Measurements from ENCODE around the gene SEMG2. TPM values are rescaled to one million over a fixed set of nuclear protein-coding genes. Genes with fewer than 3 reads are reported as not detected.
A peak's percentile ranks its signal among the peaks of the same experiment; 100 is the strongest.

The SEMG2 gene
- total and polyA plus RNA-seq, 5 donors = not detected

DNA sequence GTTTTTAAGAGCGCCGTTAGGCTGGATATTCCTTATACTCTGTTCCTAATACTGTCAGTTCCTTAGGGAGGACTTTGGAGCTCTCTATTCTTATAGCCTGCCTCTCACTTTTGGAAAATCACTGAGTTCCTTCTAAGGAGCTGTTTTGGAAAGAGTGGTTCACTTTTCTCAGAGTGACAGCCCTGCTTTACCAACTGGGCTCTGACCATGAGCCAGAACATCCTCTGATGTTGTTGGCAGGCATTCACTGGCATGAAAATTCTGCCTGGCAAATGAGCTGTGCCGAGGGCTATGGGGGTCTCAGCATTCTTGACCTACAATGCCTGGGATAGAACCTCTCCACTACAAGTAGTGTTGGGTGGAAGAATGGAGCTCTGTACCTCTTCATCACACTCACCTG is 29.2 kb upstream of the SEMG2 start:
- H3K27ac ChIP-seq (ENCODE audit: low read length) = no peak overlapping the region
- no peak overlapping the region for H3K4me3 ChIP-seq (ENCODE audit: low read length)
- no peaks in the 10 kb centered on the region for H3K9me3 ChIP-seq (ENCODE audit: control insufficient read depth, low read length)
- H3K4me1 ChIP-seq (ENCODE audit: control insufficient read depth, insufficient read depth, low read length) = peaks cover 2% of the 10 kb centered on the region
- 89% methylated on average over 3 of the region's 3 CpGs for WGBS
- DNase-seq (no peak), ATAC-seq (no peak)
- intact Hi-C loops (cut with DNase I) = no loop called here
- H3K27me3 ChIP-seq (ENCODE audit: control insufficient read depth, insufficient read depth) = no peaks in the 10 kb centered on the region

DNA sequence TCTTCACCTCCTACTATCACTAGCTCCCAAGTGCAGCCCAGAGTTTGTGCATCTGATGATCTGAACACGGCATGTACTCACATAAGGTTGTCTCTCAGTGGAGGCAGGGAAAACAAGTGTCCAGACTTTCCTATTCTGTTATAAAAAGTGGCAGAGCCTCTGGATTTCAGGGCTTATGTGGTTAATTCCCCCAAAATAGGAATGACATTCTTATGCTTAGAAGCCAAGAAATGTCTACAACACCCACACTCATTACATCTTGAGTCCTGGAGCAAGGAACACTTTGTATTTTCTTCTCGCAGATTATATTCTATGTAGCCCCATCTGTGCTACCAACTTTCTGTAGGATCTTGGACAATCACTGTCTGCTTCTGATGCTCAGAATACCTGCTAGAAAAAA is 27.8 kb upstream of the SEMG2 start:
- Histone ChIP-seq H3K4me1 (ENCODE audit: control insufficient read depth, insufficient read depth, low read length) (peaks cover 2% of the 10 kb centered on the region), H3K4me3 (ENCODE audit: low read length) (no peak overlapping the region), H3K27ac (ENCODE audit: low read length) (no peak overlapping the region), H3K27me3 (ENCODE audit: control insufficient read depth, insufficient read depth) (no peaks in the 10 kb centered on the region), H3K9me3 (ENCODE audit: control insufficient read depth, low read length) (no peaks in the 10 kb centered on the region)
- ATAC-seq (no peak), DNase-seq (no peak)
- intact Hi-C loops (cut with DNase I) = no loop called here
- WGBS = 85% methylated on average over 2 of the region's 2 CpGs

DNA sequence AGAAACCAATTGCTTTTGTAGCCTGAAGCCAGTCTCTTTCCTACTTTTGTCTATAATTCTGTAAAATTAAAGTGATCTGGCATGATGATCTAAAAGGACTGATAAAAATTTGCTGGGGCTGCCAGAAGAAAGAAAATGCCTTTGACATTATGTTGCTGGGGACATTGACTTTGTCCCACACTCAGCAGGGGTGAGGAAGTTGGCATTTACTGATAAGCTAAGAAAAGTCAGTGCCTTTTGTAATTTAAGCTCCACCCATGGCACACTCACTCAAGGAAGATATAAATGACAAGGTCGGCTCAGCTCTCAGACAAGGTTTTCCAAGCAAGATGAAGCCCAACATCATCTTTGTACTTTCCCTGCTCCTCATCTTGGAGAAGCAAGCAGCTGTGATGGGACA is 14.4 kb upstream of the SEMG2 start, which contains the start of gene SEMG1:
Gene SEMG1 (plus strand): TSS at position 309 of the 400 bp plus-strand sequence. CDS start 21 bp downstream, at position 330.
- DNase-seq (no peak), ATAC-seq (no peak)
- no peak within 1 kb of the TSS for H3K27ac ChIP-seq (ENCODE audit: low read length)
- no peaks in the 10 kb centered on the region for H3K27me3 ChIP-seq (ENCODE audit: control insufficient read depth, insufficient read depth)
- 17% methylated on average over 1 of the region's 1 CpG for WGBS
- H3K4me3 ChIP-seq (ENCODE audit: low read length) = no peak within 1 kb of the TSS
- H3K9me3 ChIP-seq (ENCODE audit: control insufficient read depth, low read length) = no peaks in the 10 kb centered on the region
- no peaks in the 10 kb centered on the region for H3K4me1 ChIP-seq (ENCODE audit: control insufficient read depth, insufficient read depth, low read length)
- intact Hi-C loops (cut with DNase I) = no loop called here

DNA sequence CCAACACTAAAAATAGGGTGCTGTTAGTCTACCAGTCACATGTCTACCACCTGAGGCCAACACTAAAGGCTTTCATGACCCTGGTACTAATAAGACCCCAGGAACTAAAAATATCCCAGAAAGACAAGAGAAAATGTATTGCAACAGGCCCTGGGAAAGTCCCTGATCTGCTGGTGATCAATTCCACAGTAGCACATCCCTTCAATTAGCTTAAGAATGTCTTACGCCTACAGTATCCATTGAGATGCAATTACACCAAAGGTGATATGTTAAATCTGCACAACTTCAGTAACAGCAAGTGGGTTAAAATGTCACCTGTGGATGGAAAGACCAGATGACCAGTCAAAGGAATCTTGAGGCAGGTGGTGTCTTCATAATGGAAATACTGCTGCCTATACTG is 11.2 kb upstream of the SEMG2 start:
- 93% methylated on average over 1 of the region's 1 CpG for WGBS
- no peak for ATAC-seq
- no peaks in the 10 kb centered on the region for H3K4me1 ChIP-seq (ENCODE audit: control insufficient read depth, insufficient read depth, low read length)
- no peak overlapping the region for H3K4me3 ChIP-seq (ENCODE audit: low read length)
- no peak for DNase-seq
- H3K27me3 ChIP-seq (ENCODE audit: control insufficient read depth, insufficient read depth) = no peaks in the 10 kb centered on the region
- intact Hi-C loops (cut with DNase I) = no loop called here
- H3K9me3 ChIP-seq (ENCODE audit: control insufficient read depth, low read length) = no peaks in the 10 kb centered on the region
- H3K27ac ChIP-seq (ENCODE audit: low read length) = no peak overlapping the region

GRCh38 chr20:45211569-45212474 is 9.4 kb upstream of the SEMG2 start:
- intact Hi-C loops (cut with DNase I) = no loop called here
- H3K27ac ChIP-seq (ENCODE audit: low read length) = no peak overlapping the region

GRCh38 chr20:45212836-45213235 is 8.3 kb upstream of the SEMG2 start:
- DNase-seq = no peak
- H3K27me3 ChIP-seq (ENCODE audit: control insufficient read depth, insufficient read depth) = no peaks in the 10 kb centered on the region
- H3K4me3 ChIP-seq (ENCODE audit: low read length) = no peak overlapping the region
- intact Hi-C loops (cut with DNase I) = no loop called here
- no peak overlapping the region for H3K27ac ChIP-seq (ENCODE audit: low read length)
- 84% methylated on average over 3 of the region's 3 CpGs for WGBS
- no peak for ATAC-seq
- H3K4me1 ChIP-seq (ENCODE audit: control insufficient read depth, insufficient read depth, low read length) = no peaks in the 10 kb centered on the region
- H3K9me3 ChIP-seq (ENCODE audit: control insufficient read depth, low read length) = no peaks in the 10 kb centered on the region

More at GRCh38 chr20:45211569-45212474, 9.4 kb upstream of the SEMG2 start:
- no peak for DNase-seq
- no peak for ATAC-seq
- Histone ChIP-seq H3K9me3 (ENCODE audit: control insufficient read depth, low read length) (no peaks in the 10 kb centered on the region), H3K4me1 (ENCODE audit: control insufficient read depth, insufficient read depth, low read length) (no peaks in the 10 kb centered on the region), H3K4me3 (ENCODE audit: low read length) (no peak overlapping the region), H3K27me3 (ENCODE audit: control insufficient read depth, insufficient read depth) (no peaks in the 10 kb centered on the region)

GRCh38 chr20:45218124-45218523 is 3.0 kb upstream of the SEMG2 start:
- DNase-seq = no peak
- no peaks in the 10 kb centered on the region for H3K9me3 ChIP-seq (ENCODE audit: control insufficient read depth, low read length)
- no peak overlapping the region for H3K4me3 ChIP-seq (ENCODE audit: low read length)
- no peaks in the 10 kb centered on the region for H3K27me3 ChIP-seq (ENCODE audit: control insufficient read depth, insufficient read depth)
- no peaks in the 10 kb centered on the region for H3K4me1 ChIP-seq (ENCODE audit: control insufficient read depth, insufficient read depth, low read length)
- intact Hi-C loops (cut with DNase I) = no loop called here
- H3K27ac ChIP-seq (ENCODE audit: low read length) = no peak overlapping the region
- no peak for ATAC-seq
- 71% methylated on average over 4 of the region's 4 CpGs for WGBS

DNA sequence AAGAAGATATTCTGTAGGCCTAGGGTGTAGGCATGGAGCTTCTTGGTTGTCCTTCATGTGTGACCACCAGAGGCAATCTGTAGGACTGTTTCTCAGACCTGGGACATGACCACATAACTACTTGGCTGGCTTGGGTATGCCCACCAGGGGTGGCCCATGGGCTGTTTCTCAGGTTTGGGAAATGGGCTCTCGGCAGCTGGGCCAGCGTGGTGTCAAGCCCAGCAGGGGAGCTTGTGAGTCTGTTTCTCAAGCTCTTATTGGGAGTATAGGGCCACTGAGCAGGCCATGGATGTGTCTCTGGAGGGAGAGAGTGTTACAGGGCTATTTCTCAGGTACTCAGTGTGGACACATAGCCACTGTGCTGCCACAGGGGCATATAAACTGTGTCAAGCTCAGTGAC is 2.5 kb upstream of the SEMG2 start:
- H3K27me3 ChIP-seq (ENCODE audit: control insufficient read depth, insufficient read depth) = peaks cover 2% of the 10 kb centered on the region
- H3K4me3 ChIP-seq (ENCODE audit: low read length) = no peak overlapping the region
- no peaks in the 10 kb centered on the region for H3K4me1 ChIP-seq (ENCODE audit: control insufficient read depth, insufficient read depth, low read length)
- DNase-seq (no peak), ATAC-seq (no peak)
- H3K9me3 ChIP-seq (ENCODE audit: control insufficient read depth, low read length) = no peaks in the 10 kb centered on the region
- H3K27ac ChIP-seq (ENCODE audit: low read length) = no peak overlapping the region
- intact Hi-C loops (cut with DNase I) = no loop called here
- WGBS = 76% methylated on average over 2 of the region's 2 CpGs

- no peak overlapping the region for H3K27ac ChIP-seq (ENCODE audit: low read length)
- no peak overlapping the region for H3K4me3 ChIP-seq (ENCODE audit: low read length)
- intact Hi-C loops (cut with DNase I) = no loop called here
- H3K9me3 ChIP-seq (ENCODE audit: control insufficient read depth, low read length) = no peaks in the 10 kb centered on the region
- H3K27me3 ChIP-seq (ENCODE audit: control insufficient read depth, insufficient read depth) = peaks cover 2% of the 10 kb centered on the region
- ATAC-seq = no peak
- DNase-seq = no peak
- no peaks in the 10 kb centered on the region for H3K4me1 ChIP-seq (ENCODE audit: control insufficient read depth, insufficient read depth, low read length)
These were observed 2.0 kb downstream of the SEMG2 start for GRCh38 chr20:45223136-45223535.

DNA sequence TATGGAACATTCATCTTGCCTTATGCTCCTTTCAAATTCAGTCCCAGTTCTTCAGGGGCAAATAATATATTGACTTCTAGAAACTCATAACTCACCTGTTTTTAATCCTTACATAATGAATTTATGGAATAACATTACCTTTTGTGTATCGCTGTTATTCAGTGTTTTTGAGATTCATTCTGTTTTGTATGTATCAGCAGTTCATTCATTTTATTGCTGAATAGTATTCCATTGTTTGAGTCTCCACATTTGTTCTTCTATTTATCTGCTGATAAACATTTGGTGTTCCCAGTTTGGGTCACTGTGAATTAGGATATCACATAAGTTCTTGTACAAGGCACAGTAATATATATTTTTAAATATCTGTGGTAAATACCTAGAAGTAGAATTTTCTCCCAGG is 5.1 kb downstream of the SEMG2 start:
- WGBS = 83% methylated on average over 1 of the region's 1 CpG
- Histone ChIP-seq H3K4me1 (ENCODE audit: control insufficient read depth, insufficient read depth, low read length) (no peaks in the 10 kb centered on the region), H3K27ac (ENCODE audit: low read length) (no peak overlapping the region), H3K27me3 (ENCODE audit: control insufficient read depth, insufficient read depth) (peaks cover 2% of the 10 kb centered on the region), H3K9me3 (ENCODE audit: control insufficient read depth, low read length) (no peaks in the 10 kb centered on the region), H3K4me3 (ENCODE audit: low read length) (no peak overlapping the region)
- DNase-seq = no peak
- intact Hi-C loops (cut with DNase I) = no loop called here
- no peak for ATAC-seq

DNA sequence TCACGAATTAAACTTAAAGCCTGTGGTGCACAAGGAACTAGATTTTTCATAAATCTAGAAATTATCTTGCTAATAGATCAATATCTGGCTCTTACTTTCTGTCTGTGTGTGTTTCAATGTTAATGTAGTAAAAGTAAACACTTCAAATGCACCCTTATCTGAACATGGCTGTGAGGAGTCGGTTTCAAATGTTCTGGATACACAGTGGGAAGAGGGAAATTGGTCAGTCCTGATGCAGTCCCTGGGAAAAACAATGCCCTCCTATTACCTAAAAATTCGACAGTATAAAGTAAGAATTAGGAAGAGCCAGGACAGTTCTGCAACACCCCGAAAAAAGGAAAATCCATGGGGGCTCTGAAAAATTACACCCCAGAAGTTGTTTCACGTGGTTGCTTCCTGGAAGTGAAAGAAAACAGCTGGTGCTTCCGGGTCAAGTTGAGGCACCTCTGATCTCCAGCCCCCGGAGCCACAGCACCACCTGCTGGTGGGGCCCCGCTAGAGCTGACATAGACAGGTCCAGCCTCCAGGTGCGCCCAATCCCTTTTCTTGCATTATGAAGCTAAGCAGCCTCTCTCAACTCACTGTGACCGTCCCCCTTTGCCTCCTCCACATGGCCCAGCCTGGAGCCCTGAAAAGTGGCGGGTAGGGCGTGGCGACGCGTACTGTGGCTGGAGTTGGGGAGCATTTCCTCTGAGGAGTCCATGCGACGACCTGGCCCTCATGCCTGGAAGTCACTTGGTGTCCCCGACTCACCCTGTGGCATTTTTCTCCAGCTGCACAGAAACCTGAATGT is 8.3 kb downstream of the SEMG2 start:
- ATAC-seq (no peak), DNase-seq (peak in 1 of 3 donors; percentile 41)
- WGBS = 62% methylated on average over 18 of the region's 18 CpGs
- Histone ChIP-seq H3K4me1 (ENCODE audit: control insufficient read depth, insufficient read depth, low read length) (no peaks in the 10 kb centered on the region), H3K27ac (ENCODE audit: low read length) (no peak overlapping the region), H3K27me3 (ENCODE audit: control insufficient read depth, insufficient read depth) (no peaks in the 10 kb centered on the region), H3K4me3 (ENCODE audit: low read length) (no peak overlapping the region), H3K9me3 (ENCODE audit: control insufficient read depth, low read length) (no peaks in the 10 kb centered on the region)
- intact Hi-C loops (cut with DNase I) = no loop called here

Measured in right cardiac atrium (tissue), 5 donors.